Measurements from ENCODE around the gene PPM1H. TPM values are rescaled to one million over a fixed set of nuclear protein-coding genes. Genes with fewer than 3 reads are reported as not detected.

The PPM1H gene
- total and polyA plus RNA-seq, 10 of the 15 experiments (the other 5 are each of a cell fraction or from before 2014, with no cell fraction given), result 0.11 to 0.83 (median 0.49) TPM

DNA sequence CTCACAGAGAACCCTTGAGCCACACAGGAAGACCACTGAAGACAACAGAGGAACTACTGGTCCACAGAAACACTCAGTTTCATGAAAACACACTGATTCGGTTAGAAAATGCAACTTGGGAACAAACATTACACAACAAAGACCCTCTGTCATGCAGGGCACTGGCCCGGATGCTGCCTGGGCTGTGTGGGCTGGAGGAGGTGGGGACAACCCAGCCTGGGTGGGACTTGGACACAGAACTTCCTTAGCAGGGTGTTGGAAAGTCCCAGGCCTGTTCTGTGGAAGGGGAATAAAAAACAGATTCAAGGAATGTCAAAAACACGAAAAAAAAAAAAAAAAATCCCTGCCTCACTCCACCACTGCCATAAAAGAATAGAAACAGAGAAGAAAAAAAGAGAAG, 287.4 kb downstream of the PPM1H start (continued):
- TF ChIP-seq E2F8 (IDR thresholded peaks at IDR 0.05; ENCODE audit: low read depth, partially characterized antibody), result no peak
- TF ChIP-seq SMAD1 (IDR thresholded peaks at IDR 0.05; ENCODE audit: low read depth, partially characterized antibody), result no peak
- TF ChIP-seq NFXL1 (IDR thresholded peaks at IDR 0.05; ENCODE audit: borderline replicate concordance), result no peak

GRCh38 chr12:62646566-62646965, 288.4 kb downstream of the PPM1H start:
- SMC1A ChIA-PET (ENCODE audit: uncharacterized antibody, unreplicated experiment), result interaction anchor here (0.6 kb wide), 1 partner anchor 1499 kb away, joined by 3 read pairs; no protein-coding TSS in a partner anchor
- no peaks in the 10 kb centered on the region for H3K27me3 ChIP-seq (replicated peaks in 1 of 2; ENCODE audit: control insufficient read depth in 2 of 2, insufficient read depth in 2 of 2, low read length in 1 of 2)
- H4K20me1 ChIP-seq (ENCODE audit: control insufficient read depth, insufficient read depth), result no peaks in the 10 kb centered on the region
- no peaks in the 10 kb centered on the region; the same call in 1 of the 3 replicates for H3K9me3 ChIP-seq (replicated peaks; ENCODE audit: control insufficient read depth, insufficient read depth, low read length)
- H3K4me3 ChIP-seq, result no peak overlapping the region
- H3K79me2 ChIP-seq (ENCODE audit: control insufficient read depth, insufficient read depth, low read length), result no peaks in the 10 kb centered on the region
- no peak overlapping the region for H3K27ac ChIP-seq (ENCODE audit: control insufficient read depth, insufficient read depth)
- H3K9ac ChIP-seq (ENCODE audit: control insufficient read depth, insufficient read depth, low read length), result no peak overlapping the region
- DNase-seq (ENCODE audit: low read depth, low spot score), result no peak
- CTCF ChIA-PET, result no interaction called here
- no peak for FAIRE-seq
- 88% methylated on average over 8 of the region's 8 CpGs for whole genome bisulfite sequencing (ENCODE audit: insufficient coverage, insufficient replicate concordance, low lambda C conversion rate, missing lambda C conversion rate)
- H3K4me1 ChIP-seq (ENCODE audit: control insufficient read depth, insufficient read depth, low read length), result peaks cover 9% of the 10 kb centered on the region; the same call in 1 of the 2 replicates
- H3K36me3 ChIP-seq (ENCODE audit: control insufficient read depth in 2 of 2, insufficient read depth in 2 of 2, low read length in 1 of 2), result no peaks in the 10 kb centered on the region
- in situ Hi-C loops (cut with MboI) (no loop called here), intact Hi-C loops (cut with micrococcal nuclease; ENCODE audit: unreplicated experiment) (no loop called here)
- no peak overlapping the region for H2AFZ ChIP-seq (ENCODE audit: control insufficient read depth, low read depth, low read length)
- ATAC-seq, result no peak
- no peak overlapping the region for H3K4me2 ChIP-seq (ENCODE audit: control insufficient read depth, insufficient read depth)
- POLR2A ChIA-PET, result no interaction called here
- BruUV-seq (replicated peaks), result no TSS peak
- RAD21 ChIA-PET (ENCODE audit: unreplicated experiment), result no interaction called here
- TF ChIP-seq ZNF592 (IDR thresholded peaks at IDR 0.05) (no peak), RB1 (IDR thresholded peaks at IDR 0.05; ENCODE audit: borderline replicate concordance) (no peak), E2F4 (IDR thresholded peaks at IDR 0.05; ENCODE audit: low read depth, low read length) (no peak), ZZZ3 (IDR thresholded peaks at IDR 0.05; ENCODE audit: control insufficient read depth, insufficient read length, low read depth) (no peak)
- TF ChIP-seq, protein P1, sequence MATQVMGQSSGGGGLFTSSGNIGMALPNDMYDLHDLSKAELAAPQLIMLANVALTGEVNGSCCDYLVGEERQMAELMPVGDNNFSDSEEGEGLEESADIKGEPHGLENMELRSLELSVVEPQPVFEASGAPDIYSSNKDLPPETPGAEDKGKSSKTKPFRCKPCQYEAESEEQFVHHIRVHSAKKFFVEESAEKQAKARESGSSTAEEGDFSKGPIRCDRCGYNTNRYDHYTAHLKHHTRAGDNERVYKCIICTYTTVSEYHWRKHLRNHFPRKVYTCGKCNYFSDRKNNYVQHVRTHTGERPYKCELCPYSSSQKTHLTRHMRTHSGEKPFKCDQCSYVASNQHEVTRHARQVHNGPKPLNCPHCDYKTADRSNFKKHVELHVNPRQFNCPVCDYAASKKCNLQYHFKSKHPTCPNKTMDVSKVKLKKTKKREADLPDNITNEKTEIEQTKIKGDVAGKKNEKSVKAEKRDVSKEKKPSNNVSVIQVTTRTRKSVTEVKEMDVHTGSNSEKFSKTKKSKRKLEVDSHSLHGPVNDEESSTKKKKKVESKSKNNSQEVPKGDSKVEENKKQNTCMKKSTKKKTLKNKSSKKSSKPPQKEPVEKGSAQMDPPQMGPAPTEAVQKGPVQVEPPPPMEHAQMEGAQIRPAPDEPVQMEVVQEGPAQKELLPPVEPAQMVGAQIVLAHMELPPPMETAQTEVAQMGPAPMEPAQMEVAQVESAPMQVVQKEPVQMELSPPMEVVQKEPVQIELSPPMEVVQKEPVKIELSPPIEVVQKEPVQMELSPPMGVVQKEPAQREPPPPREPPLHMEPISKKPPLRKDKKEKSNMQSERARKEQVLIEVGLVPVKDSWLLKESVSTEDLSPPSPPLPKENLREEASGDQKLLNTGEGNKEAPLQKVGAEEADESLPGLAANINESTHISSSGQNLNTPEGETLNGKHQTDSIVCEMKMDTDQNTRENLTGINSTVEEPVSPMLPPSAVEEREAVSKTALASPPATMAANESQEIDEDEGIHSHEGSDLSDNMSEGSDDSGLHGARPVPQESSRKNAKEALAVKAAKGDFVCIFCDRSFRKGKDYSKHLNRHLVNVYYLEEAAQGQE (IDR thresholded peaks at IDR 0.05; ENCODE audit: low read depth, low read length), result no peak

All from GM12878 (cell line).